GM21367 (cell line): Measurements from ENCODE around the gene ZFP69.
"Not testable (repeated sequence)": the region's sequence is repeated elsewhere in the genome, so short reads cannot be mapped to it uniquely, and the experiment has no call there.

Experiments
- ATAC-seq: cut with Tn5 transposase; IDR thresholded peaks from one replicate; pipeline ENCODE4 v1.9.1; 2021; ENCODE audit not compliant: unreplicated experiment

The ZFP69 gene

DNA sequence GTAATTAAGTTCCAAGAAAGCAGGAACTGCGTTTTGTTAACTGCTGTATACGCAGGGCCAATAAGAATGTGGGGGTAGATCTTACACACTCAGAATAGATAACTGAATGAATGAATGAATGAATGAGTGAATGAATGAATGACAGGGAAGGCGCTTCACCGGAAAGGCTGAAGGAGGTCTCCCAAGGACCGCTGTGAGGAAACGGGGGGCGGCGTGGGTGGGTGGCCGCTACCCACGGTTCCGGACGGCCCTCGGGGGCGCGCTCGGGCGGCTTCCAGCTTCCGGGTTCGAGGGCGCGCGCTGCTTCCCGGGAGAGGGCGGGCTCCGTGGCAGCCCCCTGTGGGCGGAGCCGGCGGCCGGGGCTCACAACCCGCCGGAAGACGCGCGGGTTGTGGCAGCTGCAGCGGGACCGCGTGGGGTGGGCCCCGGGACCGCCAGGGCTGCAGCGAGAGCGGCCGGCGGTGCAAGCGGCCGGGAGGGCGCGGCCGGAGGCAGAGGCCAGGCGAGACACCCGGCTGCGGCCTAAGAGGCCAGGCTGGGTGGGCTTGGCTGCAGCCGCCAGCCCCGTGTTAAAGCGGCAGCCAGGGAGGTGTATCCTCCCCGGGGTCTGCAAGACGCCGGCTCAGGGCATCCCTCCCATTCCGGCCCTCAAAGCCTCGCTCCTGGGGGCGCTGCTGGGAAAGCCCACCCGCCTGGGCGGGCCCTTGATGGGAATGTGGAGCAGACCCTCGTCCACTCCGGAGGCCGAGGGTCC is at the start of gene ZFP69:
ZFP69 (plus strand) TSS at position 367 of the 754 bp plus-strand sequence. CDS start 2,072 bp downstream, outside the sequence.
- ATAC-seq: no peak

DNA sequence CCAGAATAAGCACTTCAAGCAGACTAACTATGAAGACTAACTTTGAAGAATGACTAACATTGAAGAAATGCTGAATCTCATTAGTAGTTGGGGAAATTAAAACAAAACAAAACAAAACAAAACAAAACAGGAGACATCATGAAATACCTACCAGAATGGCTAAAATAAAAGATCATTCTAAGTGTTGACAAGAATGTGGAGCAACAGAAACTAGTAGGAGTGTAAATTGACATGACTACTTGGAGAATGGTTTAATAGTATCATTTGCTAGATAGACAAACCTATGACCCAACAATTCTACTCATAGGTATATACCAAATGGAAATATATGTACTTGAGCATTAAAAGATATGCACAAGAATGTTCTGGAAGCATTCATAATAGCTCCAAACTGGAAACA is 45.7 kb upstream of the ZFP69 start:
- no peak for ATAC-seq

DNA sequence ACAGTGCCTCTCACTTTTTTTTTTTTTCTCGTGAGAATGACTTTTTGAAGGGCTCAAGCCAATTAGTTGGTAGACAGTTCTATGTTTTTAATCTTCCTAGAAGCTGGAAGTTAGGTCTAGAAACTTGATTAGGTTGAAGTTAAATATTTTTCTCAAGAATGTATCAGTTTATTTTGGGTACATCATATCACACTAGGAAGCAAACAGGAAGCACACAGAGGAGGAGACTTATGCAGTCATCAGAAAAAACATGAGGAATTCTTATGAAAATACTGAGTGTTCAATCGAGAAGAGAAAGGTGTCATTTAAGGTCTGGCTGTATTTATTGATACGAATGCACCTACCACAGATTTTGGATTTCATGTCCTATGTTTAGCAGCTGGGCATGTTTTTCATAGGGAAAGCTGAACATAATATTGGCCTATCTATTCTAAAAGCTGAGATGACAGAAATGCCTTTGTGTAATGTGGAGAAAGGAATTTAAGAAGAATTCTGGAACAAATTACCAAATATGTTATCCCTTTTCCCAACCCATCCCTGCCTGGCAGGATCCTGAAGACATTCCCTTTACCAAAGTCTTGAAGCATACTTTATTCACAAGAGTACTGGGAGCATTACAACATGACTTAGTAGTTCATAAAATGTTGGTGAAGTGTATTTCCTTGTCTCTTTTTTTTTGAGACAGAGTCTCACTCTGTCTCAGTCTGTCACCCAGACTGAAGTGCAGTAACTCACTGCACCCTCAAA is 44.3 kb upstream of the ZFP69 start:
- ATAC-seq: no peak

DNA sequence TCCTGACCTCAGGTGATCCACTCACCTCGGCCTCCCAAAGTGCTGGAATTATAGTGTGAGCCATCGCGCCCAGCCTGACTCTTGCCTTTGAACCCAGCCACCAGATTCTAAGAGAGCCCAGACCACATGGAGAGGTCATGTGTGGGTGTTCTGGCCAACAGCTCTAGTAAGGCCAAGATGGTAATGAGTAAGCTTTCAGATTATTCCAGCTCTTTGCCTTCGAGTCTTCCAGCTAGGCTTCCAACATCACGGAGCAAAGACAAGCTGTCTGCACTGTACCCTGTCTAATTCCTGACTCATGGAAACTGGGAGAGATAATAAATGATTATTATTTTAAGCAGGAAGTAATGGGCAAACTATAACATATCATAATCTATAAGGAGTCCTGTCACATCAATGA is 41.6 kb upstream of the ZFP69 start:
- ATAC-seq: no peak

DNA sequence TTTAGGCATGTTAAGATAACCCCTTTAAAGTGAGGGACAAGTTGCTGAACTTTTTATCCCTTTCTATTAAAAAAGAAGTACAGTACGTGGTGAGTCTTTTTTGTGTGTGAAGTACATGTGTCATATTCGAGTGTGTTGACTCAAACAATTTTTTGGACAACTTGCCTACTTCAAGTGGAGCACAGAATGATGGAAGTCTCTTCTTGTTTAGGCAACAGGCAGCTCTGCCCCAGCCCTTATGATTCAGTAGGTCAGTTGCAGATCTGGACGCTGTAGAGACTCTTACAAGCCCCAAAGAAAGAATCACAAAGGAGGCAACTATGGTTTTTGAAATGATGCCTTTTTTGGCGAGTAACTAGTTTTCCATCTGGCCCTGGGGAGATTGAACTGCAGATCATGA is 41.2 kb upstream of the ZFP69 start:
- ATAC-seq: no peak

DNA sequence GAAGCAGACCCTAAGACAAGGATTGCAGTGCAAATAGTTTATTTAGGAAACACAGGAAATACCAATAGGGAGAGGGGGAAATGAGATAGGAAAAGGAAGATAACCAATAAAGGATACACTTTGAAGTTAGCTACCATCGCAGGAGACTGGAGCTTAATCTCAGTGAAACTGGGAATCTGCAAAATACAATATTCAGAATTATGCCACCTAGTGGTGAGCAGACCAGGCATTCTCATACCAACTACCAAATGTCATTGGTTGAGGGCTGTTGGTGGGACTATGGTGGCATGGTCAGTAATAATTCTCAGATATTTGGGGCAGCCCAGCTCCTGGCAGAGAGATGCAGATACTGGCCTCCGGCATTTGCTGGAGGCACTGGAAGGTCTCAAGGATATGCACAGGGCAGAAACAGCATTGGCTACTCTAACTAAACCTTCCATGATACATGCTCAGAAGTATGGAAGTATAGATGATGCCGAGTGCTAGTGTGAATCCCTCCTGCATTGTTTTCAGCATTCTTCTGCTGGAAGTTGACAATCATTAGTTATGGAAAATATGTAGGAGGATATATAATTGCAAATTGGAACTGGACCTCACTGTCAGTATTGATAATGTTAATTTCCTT is 38.6 kb upstream of the ZFP69 start:
- no peak for ATAC-seq

DNA sequence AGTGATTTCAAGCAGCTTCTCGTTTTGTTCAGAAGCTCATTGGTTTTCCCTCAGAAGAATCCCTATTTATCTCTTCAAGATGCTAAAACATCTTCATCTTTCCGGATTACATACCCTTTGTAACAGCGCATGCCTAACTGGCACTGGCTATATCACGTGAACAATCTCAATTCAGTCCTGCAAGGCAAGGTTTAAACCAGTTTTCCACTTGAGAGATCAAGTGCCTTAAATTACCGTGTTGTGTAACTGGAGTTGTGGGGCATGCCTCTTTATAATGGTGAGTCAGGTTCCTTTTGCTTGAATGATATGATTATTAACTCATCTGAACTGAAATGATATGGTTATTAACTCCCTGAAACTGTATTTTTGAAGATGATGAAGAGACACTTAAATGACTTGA is 37.8 kb upstream of the ZFP69 start:
- ATAC-seq: no peak

DNA sequence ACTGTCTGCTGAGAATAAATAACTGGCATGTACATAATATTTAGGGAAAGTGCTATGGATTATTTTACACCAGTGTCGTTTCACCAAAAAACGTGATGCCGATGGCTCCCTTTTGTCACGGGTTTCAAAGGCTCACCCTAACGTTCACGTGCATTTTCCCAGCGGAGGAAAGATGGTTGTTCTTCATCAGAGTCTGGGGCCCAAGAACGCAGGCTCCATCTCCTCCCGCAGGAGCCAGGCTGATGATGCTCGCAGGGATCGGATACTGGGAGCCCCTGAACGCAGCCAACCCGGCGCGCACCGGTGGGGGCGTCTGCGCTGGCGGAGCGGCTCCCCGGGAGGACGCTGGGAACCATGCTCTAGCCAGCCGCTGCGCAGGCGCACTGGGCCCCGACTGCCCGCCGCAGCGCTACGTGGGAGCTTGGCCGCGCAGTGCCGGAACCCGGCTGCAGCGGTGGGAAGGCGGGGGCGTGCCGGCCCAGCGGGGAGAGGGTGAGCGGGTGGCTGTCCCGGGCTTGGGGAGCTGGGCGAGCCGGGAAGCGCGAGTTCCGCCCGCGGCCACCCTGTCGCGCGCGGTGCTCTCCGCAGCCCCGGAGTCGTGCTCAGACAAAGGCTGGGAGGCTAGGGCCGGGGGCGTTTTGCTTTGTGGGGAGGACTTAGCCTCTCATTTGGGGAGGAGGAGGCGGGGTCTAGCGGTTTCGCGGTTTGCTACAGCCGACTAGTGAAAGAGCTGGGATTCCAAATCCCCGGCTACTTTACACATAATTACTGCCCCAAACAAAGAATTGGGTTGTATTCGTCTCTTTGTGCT is 27.2 kb upstream of the ZFP69 start, which contains the start of gene ZFP69B:
ZFP69B (plus strand) TSS at position 793 of the 811 bp plus-strand sequence. CDS start 486 bp downstream, outside the sequence.
- peak; percentile 72 for ATAC-seq

DNA sequence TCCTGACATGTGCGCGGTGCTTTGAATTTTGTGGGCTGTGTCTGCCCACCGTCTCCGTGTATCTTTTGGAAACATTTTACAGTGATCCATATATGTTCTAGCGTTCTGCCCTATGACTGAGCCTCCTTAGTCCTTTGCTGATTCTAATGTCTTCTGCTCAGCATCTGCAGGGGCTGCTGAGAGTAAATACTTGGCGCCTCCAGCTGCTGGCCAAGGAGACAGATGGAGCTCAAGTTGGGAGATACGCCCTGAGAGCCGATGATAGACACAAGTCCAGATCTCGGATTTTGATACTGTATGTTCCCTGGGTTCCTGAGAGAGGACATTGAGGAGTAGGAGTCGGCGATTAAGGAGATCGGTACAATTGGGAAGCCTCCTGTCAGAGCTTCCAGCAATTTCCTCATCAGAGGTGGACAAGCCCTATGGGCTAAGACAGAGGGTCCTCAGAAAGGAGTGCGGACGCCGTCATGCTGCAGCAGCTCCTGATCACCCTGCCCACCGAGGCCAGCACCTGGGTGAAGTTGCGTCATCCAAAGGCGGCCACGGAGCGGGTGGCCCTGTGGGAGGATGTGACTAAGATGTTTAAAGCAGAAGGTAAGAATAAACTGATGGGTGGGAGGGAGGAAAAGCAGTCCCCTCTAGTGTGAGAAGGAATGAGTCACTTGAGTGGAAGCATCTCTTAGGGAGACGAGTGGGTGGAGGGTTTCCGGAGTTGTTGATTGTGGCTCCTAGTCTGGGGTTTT is 26.4 kb upstream of the ZFP69 start:
- peak; percentile 19 for ATAC-seq

DNA sequence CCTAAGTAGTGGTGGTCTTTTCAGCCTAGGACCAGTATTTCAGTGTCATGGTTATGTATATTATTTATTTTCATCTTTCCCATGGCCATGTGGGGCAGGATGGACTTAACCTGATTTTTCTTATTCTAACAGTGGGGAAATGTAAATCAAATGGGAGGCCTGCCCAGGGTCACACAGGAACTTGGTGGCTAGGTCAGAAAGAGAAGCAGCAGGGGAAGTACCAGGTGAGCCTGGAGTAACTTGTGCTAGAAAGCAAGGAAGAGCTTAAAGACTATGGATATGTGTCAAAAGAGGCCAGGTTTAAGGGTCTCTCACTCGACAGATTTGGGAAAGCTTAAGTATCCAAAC is 25.9 kb upstream of the ZFP69 start:
- ATAC-seq: no peak

DNA sequence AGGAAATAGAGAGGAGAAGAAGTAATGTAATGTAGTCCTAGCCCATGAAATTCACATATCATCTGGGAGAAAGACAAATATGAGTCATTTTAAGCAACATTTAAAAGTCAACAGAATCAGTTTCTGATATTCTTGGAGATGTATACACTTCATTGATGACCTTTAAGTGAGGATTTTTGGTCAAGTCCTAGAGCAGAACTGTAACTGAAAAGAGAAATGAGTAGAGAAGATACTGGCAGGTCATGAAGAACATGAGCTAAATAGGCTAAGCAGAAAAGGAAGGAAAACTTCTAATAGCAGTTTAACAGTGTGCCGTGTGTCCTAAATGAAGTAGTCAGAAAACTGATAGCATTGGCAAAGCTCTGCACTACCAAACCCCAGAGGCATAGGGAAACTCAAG is 22.2 kb upstream of the ZFP69 start:
- ATAC-seq: no peak

DNA sequence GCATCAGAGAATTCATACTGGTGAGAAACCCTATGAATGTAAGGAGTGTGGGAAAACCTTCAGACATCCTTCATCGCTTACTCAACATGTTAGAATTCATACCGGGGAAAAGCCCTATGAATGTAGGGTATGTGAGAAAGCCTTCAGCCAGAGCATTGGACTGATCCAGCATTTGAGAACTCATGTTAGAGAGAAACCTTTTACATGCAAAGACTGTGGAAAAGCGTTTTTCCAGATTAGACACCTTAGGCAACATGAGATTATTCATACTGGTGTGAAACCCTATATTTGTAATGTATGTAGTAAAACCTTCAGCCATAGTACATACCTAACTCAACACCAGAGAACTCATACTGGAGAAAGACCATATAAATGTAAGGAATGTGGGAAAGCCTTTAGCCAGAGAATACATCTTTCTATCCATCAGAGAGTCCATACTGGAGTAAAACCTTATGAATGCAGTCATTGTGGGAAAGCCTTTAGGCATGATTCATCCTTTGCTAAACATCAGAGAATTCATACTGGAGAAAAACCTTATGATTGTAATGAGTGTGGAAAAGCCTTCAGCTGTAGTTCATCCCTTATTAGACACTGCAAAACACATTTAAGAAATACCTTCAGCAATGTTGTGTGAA is 14.0 kb upstream of the ZFP69 start:
- no peak for ATAC-seq

DNA sequence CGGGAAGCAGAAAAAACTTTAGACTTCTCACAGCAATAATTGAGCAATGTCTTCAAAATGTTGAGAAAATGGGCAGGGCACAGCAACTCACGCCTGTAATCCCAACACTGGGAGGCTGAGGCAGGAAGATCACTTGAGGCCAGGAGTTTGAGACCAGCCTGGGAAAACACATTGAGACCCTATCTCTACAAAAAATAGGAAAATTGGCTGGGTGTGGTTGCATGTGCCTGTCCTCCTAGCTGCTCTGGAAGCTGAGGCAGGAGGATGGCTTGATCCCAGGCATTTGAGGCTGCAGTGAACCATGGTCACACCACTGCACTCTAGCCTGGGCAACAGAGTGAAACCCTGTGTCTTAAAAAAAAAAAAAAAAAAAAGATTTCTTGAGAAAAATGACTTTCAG is 7.8 kb upstream of the ZFP69 start:
- ATAC-seq: no peak

DNA sequence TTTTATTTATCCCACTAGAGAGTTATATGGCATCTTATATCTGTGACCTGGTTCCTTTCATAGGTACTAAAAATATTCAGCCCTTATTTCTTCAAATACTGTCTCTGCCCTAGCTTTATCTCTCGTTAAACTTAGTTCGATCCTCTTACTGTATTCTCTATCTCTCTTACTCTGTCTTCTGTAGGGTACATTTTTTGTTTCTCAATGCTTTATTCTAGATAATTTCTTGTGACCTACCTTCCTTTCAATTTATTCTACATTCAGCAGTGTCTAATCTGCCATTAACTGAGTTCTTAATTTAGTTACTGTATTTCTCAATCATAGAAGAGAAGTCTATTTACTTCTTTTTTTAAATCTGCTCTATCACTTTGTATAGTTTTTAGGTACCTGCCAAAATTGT is 1.8 kb upstream of the ZFP69 start:
- no peak for ATAC-seq

DNA sequence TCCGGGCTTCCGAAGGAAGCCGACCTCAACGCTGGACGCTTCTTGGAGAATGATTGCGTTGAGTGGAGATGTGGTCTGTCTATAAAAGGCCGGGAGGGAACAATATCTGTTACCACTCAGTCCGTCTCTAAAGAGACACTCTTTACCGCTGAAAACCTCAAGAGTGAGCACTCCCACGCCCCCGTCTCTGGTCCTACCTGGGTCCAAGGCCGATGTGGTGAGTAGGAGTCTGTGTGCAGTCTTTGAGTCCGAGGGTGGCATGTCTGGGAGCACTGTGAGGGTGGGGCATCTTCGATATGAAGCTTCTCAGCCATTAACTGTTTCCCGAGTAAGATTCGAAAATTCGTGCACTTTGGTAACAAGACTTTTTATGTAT is 576 bp downstream of the ZFP69 start:
- ATAC-seq: no peak

DNA sequence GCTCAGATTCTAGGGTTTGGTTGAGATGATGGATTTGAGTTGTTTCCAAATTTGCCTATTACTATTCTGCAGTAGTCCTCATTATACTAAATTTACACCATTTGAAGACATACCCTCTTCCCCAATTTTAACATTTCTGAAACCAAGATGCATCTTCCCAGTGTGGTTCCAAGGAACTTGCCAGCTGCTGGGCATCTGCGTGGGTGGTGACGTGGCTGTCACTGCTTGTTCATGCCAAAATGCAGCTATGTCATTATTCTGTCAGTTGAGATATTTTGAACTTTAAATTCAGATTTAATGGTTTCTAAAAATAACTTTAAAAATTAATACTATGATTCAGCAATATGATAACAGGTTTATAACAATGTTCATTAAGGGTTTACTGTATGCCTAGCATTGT is 1.2 kb downstream of the ZFP69 start:
- ATAC-seq: no peak

DNA sequence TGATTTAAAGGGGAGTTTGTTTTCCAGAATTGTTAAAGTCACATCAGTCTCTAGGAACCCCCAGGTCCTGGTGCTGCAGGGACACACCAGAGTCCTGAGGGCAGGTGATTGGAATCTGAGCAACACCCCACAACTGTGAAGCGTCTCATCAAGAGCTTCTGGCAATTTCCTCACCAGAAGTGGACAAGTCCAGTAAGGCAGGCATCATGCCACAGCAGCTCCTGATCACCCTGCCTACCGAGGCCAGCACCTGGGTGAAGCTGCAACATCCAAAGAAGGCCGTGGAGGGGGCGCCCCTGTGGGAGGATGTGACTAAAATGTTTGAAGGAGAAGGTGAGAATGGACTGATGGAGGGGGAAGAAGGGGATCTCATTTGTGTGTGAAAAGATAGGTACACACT is 2.1 kb downstream of the ZFP69 start:
- no peak for ATAC-seq

DNA sequence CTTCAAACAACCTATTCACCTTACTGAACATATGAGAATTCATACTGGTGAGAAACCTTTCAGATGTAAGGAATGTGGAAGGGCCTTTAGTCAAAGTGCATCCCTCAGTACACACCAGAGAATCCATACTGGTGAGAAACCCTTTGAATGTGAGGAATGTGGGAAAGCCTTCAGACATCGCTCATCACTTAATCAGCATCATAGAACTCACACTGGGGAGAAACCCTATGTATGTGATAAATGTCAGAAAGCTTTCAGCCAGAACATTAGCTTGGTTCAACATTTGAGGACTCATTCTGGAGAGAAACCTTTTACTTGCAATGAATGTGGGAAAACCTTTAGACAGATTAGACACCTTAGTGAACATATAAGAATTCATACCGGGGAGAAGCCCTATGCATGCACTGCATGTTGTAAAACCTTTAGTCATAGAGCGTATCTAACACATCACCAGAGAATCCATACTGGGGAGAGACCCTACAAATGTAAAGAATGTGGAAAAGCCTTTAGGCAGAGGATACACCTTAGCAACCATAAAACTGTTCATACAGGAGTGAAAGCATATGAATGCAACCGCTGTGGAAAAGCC is 18.3 kb downstream of the ZFP69 start:
- ATAC-seq: no peak

DNA sequence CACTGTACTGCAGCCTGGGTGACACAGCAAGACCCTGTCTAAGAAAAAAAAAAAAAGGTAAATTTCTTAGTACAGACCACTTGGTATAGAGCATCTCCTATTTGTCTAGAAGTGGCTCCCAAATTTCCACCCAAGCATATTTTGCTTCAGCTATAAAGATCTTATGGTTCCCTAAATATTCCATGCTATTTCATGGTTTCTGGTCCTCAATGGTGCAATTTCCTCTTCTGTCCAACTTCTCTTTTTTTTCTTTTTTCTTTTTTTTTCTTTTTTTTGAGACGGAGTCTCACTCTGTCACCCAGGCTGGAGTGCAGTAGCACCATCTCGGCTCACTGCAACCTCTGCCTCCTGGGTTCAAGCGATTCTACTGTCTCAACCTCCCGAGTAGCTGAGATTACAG is 25.6 kb downstream of the ZFP69 start:
- not testable (repeated sequence) for ATAC-seq

DNA sequence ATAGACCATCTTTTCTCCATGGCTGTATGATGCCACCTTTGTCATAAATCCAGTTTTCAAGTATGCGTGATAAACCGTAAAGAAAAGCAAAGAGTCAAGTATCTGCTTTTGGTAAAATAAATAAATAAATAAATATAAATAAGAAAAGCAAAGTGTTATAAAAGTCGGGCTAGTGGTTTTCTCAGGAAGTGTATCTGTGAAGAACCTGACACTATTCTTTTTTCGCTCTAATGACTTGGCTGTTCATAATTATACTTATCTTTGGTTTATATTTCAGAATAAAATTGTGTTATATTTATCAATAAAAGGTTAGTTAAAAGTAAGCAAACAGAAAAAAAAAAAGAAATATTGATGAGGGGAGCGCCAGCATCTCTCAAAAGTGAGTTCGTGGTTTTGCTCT is 30.9 kb downstream of the ZFP69 start:
- ATAC-seq: no peak
